ENCODE measurements around the gene CNTFR.
"Not testable (repeated sequence)": the region's sequence is repeated elsewhere in the genome, so short reads cannot be mapped to it uniquely, and the experiment has no call there.

GRCh38 chr9:34639322-34639721 is 49.8 kb upstream of the CNTFR start:
- not testable (repeated sequence) for TF ChIP-seq CTCF (IDR thresholded peaks at IDR 0.05; ENCODE audit: low read depth, low read length, missing input control); REST (IDR thresholded peaks at IDR 0.05); JUND (IDR thresholded peaks at IDR 0.05)

Measured in liver (tissue), 3 donors.